Middle frontal gyrus (tissue), 1 donor: ENCODE results near the gene SPAG8.

Experiments
- DNase-seq: peaks from one replicate; pipeline ENCODE4 v3.0.0-alpha.2; 2015; ENCODE audit warnings: low spot score; ENCODE audit errors: extremely low spot score

The SPAG8 gene, protein sequence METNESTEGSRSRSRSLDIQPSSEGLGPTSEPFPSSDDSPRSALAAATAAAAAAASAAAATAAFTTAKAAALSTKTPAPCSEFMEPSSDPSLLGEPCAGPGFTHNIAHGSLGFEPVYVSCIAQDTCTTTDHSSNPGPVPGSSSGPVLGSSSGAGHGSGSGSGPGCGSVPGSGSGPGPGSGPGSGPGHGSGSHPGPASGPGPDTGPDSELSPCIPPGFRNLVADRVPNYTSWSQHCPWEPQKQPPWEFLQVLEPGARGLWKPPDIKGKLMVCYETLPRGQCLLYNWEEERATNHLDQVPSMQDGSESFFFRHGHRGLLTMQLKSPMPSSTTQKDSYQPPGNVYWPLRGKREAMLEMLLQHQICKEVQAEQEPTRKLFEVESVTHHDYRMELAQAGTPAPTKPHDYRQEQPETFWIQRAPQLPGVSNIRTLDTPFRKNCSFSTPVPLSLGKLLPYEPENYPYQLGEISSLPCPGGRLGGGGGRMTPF

DNA sequence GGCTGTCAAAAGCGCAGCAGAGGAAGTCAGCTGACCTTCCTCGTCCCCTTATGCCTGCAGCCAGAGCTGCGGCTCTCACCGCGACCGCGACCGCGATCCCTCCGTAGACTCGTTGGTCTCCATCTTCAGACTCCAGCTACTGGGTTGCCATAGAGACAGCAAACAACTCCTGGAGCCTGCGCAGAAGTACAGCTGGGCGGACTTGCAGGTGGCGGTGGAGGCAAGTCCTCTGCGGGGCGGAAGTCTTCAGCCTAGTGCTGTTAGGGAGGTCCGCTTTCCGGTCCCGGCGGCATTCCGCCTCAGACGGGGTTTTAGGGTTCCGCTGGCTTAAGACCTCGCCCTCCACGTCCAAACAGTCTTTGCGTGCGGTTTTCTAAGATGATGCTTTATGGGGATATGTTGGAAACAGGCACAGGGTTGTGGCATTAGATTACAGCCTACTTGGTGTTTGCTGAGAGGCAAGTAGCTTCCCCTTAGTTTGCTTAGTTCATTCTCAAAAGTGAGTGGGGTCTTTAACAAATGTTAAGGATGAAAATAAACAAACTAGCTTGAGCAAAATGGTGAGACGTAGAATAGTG lies at the start of gene SPAG8:
SPAG8 (minus strand) TSS at position 238 of the 578 bp plus-strand sequence; CDS start at position 123, 115 bp downstream.
- peak; percentile 88 for DNase-seq

DNA sequence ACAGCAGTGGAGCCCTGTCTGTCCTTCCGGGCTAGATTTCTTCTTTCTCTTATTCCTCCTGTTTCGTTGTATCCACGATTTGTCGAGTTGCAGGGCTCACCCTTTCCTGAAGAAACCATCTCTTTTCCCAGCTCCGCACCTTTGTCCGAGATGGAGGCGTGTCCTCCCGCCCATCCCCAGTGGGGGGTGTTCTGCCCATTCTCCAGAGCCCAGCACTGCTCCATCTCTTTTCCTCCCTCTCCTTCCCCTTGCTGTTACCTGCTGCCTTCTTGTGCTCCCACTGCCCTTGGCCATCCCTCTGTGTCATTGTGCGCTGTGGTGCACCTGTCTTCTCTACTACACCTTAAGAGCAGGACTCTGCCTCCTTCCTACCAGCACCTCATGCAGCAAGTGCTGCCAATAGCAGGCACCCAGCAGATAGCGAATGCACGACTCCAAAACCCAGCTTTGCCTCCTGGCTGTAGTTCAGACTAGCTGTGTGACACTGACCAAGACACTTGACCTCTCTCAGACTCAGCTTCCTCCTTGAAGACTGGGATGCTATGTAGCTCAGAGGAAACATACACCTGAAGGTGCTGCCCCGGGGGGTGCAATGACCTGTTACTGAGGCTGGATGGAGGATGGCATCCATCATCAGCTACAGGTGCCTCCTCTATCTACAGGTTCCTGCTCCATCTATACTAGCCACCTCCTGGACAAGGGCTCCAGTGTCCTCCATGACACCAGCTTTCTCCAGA lies 49.3 kb upstream of the SPAG8 start:
- no peak for DNase-seq

DNA sequence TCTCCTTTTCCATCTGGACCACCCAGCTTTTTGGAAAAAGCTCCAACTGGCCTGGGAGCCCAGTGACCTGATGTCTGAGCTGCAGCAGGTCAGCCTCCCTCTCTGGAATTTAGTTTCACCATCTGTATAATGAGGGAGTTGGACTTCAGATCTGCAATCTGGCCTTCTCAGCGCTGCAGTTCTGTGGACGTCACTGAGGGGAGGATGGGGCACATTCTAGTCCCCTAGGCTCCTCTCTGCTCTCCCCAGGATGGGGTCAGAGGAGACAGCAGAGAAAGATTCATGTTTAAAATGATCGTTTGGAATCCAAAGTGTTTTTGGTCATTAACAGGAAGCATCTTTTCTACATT lies 47.9 kb upstream of the SPAG8 start:
- no peak for DNase-seq

DNA sequence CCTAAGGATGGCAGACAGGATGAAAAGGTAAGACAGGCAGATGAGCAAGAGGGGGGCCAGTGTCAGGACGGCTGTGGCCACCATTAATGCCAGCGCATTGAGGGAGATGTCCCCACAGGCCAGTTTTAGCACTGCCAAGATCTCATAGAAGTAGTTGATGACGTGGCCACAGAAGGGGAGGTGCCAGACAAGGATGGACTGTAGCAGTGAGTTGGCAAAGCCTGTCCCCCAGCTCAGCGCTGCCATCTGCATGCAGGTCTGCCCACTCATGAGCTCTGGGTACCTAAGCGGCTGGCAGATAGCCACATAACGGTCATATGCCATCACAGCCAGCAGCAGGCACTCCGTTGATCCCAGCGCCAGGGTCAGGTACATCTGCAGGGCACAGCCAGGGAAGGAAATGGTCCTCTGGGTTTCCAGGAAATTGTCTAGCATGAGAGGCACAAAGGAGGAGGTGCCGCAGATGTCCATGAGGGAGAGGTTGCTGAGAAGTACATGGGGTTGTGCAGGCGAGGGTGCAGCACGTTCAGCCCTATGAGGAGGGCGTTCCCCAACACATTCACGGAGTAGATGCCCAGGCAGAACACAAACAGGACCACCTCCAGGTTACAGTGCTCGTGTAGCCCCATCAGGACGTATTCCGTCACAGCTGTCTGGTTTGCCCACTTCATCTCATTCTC lies 47.4 kb upstream of the SPAG8 start:
- no peak for DNase-seq

DNA sequence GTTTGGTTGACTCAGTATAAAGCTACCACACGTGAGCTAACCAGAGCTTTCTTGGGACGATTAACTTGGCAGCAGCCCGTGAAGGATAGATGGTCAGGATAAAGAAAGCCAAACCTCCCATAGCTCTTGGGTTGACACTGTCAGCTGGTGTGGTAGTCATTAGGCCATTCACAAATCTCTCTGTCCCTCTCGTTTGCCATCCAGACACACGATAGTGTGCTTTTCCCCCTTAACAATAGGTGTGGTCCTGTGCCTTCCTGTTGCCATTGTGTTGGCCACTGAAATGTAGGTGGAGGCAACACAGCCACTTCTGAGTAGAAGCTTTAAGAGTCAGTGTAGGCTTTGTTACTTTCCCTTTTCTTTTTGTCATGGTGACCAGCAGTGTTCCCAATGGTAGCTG lies 46.4 kb upstream of the SPAG8 start:
- no peak for DNase-seq

DNA sequence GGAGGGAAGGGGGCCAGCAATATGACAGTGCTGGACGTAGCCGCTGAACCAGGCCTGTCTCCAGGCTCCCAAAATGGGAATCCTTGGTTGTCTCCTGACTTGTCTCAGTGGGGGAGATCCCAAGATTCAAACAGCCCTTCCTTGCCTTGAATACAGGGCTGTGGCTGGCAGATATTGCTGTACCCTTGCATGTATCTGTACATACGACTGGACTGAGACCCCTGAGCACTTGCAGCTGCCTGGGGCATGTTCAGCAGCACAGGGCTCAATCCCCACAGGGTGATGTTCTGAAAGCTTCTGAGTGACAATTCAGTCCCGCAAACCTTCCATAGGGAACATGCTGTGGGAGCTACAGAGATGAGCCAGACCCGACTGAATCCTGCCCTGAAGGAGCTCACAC lies 44.8 kb upstream of the SPAG8 start:
- no peak for DNase-seq

DNA sequence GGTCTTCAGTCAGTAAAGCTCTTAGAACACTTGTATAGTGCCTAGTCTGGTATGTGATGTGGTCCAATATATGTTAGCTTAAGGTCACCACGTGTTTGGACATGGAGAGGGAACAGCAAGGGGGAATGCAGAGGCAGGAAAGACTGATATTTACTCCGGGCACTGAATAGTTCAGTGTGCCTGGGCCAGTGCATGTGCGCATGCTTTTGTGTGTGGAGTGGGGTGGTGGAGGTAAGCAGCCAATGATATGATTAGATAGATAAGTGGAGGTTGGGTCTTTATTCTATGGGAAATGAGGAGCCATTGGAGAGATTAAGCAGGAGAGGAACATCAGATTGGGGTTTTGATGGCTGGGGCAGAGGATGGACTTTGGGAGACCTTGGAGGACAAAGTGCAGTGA lies 44.1 kb upstream of the SPAG8 start:
- no peak for DNase-seq

DNA sequence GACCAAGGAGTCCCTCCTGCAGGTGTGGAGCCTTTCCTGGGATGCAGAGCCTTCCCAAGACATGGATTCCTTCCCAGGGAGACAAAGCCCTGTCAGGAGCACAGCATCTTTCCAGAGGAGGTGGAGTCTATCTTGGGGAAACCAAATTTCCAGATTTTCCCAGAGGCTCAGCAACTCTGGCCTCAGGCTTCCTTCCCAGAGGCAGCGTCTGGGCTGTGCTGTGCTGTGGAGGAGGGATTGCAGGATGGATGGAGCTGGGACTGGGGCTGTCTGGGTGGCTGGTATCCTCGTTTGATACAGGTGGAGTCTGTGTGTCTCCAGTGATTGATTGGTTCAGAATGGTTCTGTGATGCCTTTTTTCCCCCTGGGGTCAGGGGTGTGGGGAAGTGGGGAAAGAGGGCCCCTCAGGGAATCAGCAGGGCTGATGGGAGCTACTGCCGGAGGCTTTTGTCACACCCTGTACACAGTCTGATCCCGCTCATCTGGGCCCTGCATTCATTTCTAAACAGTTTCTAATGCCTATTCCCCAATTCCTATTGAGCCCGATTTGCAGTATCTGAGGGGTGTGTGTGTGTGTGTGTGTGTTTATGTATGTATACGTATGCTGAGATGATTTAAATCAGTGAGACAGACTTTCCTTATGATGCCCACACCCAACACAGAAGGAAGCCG lies 42.2 kb upstream of the SPAG8 start:
- no peak for DNase-seq

DNA sequence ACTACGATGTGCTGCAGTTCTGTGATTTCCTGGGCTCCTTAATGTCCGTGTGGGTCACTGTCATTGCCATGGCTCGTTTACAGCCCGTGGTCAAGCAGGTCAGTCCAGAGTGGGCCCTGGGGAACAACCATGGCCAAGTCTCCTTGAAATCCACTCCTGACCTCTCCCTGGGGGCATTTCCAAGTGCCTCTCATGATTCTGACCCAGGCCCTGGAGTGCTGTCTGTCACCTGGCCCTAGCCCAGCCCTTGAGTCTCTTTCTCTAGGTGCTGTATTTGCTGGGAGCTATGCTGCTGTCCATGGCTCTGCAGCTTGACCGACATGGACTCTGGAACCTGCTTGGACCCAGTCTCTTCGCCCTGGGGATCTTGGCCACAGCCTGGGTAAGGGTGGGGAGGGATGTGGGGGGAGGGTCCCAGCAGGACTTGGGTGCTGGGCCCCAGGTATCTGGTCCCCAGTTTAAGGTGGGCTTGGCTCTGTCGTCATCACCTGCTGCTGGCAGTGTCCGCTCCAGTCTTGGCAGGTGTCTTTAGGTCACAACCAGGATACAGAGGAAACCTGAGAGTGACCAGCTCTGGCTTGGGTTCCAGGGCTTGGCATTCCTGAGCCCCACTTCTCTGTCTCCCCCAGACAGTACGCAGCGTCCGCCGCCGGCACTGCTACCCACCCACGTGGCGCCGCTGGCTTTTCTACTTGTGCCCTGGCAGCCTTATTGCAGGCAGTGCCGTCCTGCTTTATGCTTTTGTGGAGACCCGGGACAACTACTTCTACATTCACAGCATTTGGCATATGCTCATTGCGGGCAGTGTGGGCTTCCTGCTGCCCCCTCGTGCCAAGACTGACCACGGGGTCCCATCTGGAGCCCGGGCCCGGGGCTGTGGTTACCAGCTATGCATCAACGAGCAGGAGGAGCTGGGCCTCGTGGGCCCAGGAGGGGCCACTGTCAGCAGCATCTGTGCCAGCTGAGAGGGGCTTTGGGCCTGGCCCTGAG lies 41.1 kb upstream of the SPAG8 start:
- DNase-seq: no peak

DNA sequence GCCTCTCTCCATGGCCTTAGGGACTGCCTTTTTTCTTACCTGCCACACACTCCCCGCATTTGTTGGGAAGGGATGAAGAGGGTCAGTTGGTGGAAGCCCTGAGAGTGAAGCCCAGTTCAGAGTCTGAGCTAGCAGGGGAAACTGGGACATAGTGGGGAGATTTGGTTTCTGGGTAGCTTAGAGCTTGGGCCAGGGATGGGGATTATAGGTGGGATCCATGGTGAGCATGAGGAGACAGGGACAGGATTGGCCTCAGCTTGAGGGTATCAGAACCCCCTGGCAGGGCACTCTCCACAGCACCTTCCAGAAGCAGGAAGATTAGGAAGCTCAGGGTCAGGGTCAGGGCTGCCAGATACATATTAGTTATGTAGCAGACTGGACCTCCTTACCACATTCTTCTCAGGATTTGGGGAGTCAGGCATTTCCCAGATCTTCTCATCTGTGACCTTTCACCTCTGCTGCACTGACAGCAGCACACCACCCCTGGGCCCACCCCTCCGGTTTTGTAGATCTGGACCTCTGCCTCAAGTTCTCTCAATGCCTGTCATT lies 40.3 kb upstream of the SPAG8 start:
- DNase-seq: no peak

DNA sequence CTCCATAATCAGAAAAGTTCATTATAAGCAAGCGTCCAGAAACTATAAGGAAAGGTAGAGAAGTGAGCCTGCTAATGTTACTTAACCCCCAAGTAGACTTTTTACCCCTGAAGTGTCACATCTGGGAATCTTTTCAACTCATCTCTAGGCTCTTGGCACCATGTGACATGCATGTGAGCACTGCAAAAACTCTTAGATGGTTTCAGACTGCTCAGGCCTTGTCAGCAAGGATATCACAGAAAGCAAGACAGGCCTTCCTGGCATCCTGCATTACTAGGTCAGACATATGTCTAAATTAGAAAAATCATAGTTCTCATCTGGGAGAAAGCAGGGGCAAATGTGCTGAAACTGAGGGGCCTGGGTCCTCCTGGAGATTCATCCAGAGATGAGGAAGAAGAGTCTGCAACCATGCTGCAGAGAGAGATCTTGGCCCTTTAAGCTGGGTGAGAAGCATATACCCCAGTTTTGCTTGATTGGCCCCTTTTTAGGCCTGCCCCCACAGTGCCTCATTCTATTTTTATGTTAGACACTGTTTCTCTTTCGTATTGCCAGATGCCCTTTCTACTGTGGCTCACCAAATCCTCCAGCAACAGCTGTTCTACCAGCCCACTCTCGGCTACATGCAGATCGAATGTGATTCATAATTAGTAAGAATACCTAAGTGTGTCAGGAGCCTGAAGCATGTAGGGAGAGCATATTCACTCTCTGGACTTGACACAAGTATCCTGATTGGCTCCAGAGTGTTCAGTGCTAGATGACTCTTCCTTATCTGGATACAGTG lies 35.9 kb upstream of the SPAG8 start:
- peak; percentile 75 for DNase-seq

DNA sequence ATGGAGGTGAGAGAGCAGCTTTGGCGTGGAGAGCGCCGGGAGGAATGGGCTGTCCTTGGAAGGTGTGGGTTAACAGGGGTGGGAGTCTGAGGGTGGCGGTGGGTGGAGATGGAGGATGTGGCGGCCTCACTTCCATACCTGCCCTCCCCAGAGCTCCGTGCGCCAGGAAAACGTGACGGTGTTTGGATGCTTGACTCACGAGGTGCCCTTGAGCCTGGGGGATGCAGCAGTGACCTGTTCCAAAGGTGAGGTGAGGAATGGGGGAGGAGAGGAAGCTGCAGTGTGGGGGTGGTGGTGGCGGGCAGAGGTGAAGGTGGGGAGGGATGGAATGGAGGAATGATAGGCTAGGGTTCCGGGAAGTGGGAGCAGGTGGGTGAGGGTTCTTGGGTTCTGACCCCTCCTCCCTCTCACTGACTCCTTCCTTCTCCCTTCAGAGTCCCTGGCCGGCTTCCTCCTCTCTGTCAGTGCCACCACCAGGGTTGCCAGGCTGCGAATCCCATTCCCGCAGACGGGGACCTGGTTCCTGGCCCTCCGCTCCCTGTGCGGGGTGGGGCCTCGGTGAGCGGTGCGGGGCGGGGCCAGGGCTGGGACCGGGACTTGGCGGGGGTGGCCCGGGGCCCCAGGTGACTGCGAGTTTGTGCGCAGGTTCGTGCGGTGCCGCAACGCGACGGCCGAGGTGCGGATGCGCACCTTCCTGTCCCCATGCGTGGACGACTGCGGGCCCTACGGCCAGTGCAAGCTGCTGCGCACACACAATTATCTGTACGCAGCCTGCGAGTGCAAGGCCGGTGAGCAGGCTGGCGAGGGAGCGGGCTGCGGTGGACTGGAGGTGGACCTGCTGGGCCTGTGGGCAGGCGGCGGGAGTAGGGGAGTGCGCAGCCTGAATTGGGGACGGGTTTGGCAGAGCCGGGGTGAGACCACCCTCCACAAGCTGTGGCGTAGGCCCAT lies 34.0 kb upstream of the SPAG8 start:
- DNase-seq: no peak

DNA sequence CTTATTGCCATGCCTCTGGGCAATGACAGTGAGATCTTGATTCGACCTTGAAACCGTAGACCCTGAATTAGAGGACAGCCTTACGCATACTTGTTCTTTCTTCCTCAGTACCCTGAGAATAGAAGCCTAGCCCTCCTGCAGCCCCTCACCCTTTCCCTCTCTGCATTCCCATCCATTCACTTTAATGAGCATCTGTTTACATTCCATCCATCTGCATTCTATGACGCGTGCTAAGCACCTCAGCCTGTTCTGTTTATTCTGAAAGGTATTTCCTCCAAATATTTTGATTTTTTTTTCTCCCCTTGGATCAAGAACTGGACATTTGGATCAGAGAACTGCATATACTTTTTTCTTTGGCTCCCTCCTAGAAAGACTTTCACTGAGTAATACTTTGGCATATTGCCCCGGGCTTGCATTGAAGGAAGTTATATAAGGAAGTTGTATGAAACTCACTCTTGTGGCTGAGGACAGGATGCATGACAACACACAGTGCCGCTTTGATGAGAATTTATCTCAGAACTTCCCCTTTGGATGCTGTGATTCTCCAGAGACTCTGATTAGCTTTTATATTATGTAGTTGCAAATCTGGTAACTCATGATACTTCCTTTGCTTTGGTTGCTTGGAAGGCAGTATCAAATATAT lies 32.7 kb upstream of the SPAG8 start:
- peak; percentile 54 for DNase-seq

DNA sequence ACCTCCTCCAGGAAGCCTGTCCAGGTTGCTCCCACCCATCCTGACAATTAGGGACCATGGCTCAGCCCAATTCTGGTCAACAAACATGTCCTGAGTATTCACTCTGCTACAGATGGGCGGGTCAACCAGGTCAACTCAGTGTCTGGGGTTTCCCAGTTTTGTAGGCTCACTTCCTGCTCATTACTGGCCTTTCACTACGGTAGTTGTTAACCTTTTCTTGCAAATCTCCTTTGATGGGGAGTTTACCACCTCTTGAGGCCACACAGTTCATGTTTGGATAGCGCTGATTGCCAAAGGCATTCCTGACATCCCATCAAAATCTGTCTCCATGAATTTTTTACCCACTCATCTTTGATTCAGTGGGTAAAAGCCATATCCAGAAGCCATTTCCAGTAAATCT lies 30.7 kb upstream of the SPAG8 start:
- no peak for DNase-seq

DNA sequence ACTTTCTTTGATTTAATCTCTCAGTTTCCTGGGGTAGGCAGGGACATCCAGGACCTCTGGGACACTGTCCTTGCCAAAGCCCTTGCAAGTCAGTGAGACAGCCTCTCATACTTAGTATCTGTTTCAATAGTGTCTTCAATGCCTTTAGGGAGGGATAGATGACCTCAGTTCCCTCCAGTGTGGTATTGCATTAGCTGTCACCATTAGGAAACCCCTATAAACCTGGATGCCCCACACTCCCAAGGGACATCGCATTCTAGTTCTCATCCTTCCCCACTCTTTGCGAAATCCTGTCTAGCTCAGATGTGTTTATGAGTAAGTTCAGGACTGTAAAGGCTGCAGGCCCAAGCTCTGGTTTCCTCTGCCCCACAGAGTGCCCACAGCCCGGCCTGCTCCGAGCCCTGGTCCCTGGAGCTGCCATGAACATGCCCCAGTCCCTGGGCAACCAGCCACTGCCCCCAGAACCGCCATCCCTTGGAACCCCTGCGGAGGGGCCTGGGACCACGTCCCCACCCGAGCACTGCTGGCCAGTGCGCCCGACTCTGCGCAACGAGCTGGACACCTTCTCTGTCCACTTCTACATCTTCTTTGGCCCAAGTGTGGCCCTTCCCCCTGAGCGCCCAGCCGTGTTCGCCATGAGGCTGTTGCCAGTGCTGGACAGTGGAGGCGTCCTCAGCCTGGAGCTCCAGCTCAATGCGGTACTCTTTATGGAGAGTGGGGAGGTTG lies 30.1 kb upstream of the SPAG8 start:
- DNase-seq: no peak

DNA sequence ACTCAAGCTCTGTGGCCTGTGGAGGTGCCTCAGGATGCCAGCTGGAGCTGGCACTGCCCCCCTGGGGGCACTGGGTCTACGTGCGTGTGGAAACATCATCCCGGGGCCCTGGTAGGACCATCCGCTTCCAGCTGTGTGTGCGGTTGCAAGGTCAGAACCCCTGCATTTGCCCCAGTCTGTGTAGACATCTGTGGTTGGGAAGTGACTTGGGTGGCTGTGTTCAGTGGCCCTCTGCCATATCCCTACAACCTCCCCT lies 29.5 kb upstream of the SPAG8 start:
- DNase-seq: no peak
